ENCODE data around the gene SPHK1.

DNA sequence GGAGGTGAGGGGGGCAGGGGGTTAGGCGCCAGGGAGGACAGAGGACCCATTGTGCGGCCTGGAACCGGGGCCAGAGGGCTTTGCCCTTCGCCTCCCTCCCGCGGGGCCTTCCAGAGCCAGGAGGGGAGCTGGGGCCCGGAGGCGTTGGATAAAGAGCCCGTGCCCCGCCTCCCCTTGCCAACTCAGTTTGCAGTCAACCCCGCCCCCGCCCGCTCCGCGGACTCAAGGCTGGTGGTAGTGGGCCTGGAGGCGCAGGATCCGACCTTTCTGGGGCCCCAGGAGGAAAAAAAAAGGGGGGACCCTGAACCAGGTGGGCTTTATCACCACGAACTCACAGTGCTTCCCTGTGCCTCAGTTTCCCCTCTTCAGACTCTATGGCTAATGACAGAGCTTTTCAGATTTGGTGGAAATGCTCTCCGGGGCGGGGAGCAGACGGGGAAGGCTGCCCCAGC, 2.0 kb upstream of the SPHK1 start:
- TF ChIP-seq, protein P1, sequence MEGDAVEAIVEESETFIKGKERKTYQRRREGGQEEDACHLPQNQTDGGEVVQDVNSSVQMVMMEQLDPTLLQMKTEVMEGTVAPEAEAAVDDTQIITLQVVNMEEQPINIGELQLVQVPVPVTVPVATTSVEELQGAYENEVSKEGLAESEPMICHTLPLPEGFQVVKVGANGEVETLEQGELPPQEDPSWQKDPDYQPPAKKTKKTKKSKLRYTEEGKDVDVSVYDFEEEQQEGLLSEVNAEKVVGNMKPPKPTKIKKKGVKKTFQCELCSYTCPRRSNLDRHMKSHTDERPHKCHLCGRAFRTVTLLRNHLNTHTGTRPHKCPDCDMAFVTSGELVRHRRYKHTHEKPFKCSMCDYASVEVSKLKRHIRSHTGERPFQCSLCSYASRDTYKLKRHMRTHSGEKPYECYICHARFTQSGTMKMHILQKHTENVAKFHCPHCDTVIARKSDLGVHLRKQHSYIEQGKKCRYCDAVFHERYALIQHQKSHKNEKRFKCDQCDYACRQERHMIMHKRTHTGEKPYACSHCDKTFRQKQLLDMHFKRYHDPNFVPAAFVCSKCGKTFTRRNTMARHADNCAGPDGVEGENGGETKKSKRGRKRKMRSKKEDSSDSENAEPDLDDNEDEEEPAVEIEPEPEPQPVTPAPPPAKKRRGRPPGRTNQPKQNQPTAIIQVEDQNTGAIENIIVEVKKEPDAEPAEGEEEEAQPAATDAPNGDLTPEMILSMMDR (IDR thresholded peaks at IDR 0.05), result no peak
- TF ChIP-seq POLR2A (IDR thresholded peaks at IDR 0.05), result no peak

Measured in lower leg skin (tissue), 3 donors.